Stimulated activated naive CD4-positive, alpha-beta T cell treated with Interleukin-2 at 50 U/mL for 16 hours (primary cell): ENCODE results near the gene COPZ2.
"Not testable (repeated sequence)": the region's sequence is repeated elsewhere in the genome, so short reads cannot be mapped to it uniquely, and the experiment has no call there.

Experiments
- DNase-seq: peaks from one replicate; lab custom pipeline; 2025; lab: John Stamatoyannopoulos, UW

The COPZ2 gene

GRCh38 chr17:48028736-48029135 lies 8.9 kb downstream of the COPZ2 start:
- DNase-seq, result no peak

- no peak for DNase-seq
Observed at GRCh38 chr17:48027322-48027981, 10.1 kb downstream of the COPZ2 start.

DNA sequence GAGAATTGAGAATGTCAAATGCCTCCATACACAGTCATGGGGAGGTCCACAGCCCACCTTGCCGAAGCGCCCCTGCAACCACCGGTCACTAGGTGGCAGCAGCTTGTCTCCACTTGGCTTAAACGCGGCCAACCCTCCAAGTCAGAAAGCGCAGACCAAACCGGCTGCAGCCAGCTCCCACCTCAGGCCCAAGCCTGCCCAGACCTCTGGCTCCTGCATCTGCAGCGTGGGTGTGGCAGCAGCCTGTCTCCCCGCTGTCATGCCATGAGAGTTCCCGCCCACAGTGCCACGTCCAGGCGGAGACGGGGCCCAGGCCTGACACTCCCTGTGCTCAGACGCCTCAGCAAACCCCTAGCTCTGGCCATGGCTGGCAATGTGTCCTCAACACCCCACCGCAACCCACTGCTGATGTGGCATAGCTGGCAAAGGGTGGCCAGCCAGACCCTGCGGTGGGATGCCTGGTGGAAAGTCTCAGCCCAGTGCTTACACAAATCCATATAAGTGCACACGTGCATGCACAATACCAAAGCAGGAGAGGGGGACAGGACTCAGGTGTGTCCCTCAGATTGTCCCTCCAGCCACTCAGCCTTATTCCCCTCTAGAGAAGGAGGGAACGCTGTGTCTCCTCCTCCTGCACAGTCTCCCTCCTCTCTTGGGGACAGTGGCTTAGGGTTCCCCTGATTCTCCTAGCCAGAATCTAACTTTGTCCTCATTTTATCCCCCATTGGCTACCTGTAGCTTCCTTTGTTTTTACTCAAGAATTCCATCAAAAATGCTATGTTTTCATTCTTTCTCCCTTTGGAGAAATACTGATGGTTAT lies 10.9 kb downstream of the COPZ2 start:
- peak; percentile 68 for DNase-seq

DNA sequence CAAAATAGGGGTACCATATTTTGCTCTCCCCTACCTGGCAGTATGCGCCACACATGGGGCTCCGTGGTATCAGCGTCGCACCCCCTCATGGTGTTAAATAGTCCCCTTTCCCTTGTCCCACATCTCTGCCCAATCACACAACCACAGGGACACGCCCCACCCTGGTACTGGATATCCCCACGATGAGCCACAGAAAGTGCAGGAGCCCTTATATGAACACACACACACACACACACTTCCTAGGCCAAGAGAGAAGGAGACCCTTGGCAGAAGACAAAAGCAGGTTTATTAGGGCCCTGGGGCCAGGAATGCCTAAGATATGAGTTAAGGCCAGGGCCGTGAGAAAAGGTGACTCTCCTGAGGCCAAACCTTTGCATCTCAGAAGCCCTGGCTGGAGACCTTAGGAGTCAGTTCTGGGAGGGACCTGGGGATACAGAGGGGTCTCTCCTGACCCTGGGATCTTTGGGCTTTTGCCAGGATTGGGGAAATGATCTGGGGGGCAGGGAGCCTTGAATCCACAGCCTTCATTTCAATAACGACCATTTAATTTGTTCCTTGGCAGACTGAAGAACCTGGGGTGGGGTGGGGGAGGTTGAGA lies 11.6 kb downstream of the COPZ2 start:
- DNase-seq, result no peak

- DNase-seq, result peak; percentile 97
Observed at GRCh38 chr17:48025040-48025903, 12.3 kb downstream of the COPZ2 start.

DNA sequence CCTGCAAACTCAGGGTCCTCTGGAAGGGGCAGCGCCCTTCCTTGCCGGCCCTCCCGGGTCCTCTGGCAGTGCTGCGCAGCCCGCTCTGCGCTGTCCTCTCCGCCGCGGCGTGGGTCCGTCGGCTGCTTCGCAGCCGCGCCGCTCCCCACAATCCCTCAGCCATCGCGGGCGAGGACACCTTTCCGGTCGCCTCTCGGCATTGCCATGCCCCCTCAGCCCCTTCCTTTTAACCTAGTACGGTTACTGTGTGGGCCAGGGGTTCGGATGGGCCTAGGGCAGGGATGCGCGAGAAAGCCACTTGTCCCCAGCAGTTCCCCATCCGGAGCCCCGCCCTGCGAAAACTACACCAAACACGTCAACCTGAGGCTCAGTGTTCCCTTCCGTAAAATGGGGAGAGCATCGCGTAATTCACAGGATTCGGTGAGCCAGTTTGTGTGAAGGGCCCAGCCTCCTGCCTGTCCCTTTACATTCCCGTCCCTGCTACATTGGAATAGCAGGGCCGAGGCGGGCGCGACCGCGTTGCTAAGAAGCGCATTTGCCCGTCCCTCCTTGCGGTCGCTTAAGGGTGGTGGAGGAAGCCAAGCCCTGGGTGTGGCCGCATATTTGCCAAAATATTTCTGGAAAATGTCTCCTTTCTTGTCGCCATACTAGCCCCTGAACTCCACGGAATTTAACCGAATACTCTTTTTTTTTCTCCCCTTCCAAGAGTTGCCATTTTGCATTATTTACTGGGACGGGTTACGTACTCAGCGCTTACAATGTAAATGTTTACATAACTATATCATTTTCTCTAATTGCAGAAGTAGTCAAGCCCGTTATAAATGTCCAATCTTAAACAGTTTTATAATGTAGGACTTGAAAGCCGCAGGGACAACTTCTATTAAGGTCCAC lies 13.2 kb downstream of the COPZ2 start:
- DNase-seq, result peak; percentile 51

DNA sequence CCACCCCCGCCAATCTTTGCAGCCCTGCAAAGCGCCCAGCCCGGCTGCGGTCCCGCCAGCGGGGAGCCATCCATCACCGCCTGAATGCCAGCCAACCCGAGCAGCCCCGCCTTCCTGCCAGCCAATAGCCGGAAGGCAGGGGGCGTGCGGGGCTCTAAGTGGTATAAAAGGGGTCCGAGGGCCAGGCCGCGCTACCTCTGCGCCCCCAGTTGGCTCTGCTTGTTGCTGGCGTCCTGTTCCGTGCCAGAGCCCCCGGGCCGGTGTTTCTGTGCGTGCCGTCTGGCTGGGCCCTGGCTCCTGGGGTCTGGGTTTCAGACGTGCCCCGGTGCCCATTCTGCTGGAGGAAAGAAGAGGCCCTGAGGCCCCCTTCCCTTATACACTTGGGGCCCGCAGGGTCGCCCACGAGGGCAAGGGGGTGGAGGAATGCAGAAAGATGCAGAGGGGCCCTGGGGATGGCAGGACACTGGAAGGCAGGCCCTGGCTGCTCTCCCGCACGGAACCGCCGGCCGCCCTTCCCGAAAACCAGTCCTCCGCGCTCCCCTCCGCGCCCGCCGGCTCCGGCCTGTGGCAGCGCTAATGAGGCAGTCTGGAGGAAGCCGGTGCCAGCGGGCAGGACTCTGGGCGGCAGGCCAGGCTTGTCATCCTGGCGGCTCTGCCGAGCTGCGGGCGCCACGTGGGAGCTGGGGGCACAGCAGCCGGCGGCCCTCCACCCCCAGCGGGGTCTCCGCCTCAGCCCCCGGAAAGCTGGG lies 14.0 kb downstream of the COPZ2 start:
- peak; percentile 16 for DNase-seq

GRCh38 chr17:48022901-48023300 lies 14.7 kb downstream of the COPZ2 start:
- DNase-seq, result no peak

GRCh38 chr17:48021934-48022333 lies 15.7 kb downstream of the COPZ2 start:
- DNase-seq, result no peak

GRCh38 chr17:48017817-48018158 lies 19.8 kb downstream of the COPZ2 start:
- not testable (repeated sequence) for DNase-seq

- DNase-seq, result no peak
Observed at GRCh38 chr17:48016112-48016511, 21.5 kb downstream of the COPZ2 start.

GRCh38 chr17:48014595-48015111 lies 22.9 kb downstream of the COPZ2 start:
- no peak for DNase-seq

GRCh38 chr17:48013876-48014594 lies 23.6 kb downstream of the COPZ2 start:
- no peak for DNase-seq

DNA sequence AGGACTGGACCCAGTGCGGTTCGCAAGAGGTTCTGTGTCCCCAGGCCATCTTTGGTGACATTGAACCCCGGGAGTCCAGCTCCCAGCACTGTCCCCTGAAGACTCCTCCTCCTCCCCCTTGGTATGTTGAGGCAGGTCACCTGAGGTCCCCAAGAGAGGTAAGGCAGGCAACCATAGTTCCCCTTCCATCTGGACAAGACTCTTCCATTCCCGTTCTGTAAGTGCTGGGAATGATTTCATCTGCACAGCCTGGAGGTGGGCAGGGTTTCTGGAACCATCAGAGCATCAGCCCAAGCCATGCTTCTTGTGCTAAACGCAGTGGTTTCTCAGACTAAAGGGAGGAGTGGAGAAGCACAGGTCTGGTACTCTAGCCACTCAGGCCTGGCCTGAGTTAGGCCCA lies 24.9 kb downstream of the COPZ2 start:
- no peak for DNase-seq

DNA sequence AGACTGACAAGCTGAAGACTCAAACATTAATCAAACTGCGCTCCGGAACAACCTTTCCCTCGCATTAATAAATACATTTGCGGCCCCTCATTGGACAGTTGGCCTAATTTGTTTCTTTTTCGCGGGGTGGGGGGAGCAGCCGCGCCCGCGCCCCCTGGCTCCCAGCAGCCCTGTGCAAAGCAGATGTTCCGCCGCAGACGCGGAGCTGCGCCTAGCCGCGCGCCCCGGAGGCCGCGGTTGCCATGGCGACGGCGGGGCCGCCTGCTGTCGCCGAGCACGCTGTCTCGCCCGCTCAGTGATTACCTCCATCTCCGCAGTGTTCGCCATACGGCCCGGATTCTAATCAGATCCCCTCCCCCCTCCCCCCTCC lies 25.5 kb downstream of the COPZ2 start:
- DNase-seq, result peak; percentile 46

DNA sequence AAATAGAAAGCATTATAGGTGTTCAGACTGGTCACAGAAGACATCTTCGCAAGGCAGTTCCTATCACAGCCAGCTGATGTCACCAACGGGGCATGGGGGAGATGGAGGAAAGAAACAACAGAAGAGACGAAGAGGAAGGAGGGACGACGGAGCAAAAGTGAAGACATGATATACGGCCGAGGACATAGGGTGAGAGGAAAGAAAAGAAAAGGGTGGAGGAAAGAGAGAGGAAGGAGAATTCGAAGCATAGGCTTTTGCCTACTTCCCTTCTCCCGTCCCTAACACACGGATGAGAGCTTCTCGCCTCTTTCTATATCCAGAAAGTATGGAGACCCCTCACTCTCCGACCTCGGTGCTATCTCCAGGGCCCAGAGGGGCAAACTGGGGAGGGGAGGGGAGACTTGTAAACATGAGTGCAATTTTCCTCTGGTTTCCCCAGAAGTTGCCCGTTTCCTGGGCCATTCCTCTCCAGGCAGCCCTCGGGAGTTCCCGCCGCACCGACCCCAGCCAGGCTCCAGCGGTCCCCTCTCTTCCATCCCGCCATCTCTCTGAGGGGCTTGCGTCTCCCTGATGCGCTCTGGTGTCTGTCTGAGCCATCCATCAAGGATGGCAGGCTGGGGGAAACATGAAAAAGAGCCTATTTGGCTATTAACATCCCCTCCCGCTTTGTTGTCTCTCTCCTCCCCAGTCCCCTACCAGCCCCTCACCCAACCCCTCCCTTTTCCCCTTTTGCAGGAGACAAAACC lies 26.0 kb downstream of the COPZ2 start:
- DNase-seq, result peak; percentile 32

DNA sequence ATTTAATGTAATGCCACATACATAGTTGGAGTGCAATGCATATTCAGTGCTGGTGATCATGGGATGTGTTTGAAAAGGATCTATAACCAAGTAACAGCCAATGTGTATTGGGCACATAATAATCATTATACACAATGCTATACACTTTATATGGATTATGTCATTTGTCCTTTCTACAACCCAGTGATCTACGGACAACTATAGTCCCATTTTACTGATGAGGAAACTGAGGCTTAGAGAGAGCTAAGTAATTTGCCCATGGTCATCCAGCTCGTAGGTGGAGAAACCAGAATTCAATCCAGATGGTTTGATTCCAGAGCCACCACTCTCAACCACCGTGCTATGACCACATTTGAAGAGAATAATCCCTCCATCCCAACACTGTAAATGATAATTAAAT lies 27.4 kb downstream of the COPZ2 start:
- DNase-seq, result no peak

DNA sequence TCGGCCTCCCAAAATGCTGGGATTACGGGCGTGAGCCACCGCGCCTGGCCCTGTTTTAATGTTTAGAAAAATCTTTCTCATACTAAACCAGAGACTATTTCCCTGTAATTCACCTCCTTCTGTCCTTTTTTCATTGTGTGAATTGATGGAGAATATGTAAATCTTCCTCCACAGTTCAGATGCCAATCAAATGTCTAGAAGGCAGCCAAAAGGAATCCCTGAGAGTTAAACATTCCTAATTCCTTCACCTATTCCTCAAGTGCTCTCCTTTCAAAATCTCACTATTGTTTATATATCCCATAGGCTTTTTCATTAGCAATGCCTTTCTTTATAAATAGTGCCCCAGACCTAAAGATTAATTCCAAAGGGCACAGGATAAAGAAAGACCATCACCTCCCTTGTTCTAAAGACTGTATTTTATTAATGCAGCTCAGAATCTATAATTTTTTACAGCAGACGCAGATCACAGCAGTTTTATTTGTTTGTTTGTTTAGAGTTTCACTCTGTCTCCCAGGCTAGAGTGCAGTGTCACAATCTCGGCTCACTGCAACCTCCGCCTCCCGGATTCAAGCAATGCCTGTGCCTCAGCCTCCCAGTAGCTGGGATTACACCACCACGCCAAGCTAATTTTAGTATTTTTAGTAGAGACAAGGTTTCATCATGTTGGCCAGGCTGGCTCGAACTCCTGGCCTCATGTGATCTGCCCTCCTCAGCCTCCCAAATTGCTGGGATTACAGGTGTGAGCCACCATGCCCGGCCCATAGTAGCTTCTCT lies 30.5 kb downstream of the COPZ2 start:
- DNase-seq, result no peak
